Hepatocyte (in vitro differentiated cells): ENCODE results near the gene TBCEL. TPM values are rescaled to one million over a fixed set of nuclear protein-coding genes. Genes with fewer than 3 reads are reported as not detected.

ENCODE experiments used
- DNase-seq: peaks from one replicate; pipeline ENCODE4 v3.0.0-alpha.2; 2016; ENCODE audit warnings: low spot score
- H2AFZ ChIP-seq: fragments of 200-600 bp; sonication (generic); 2 replicates; pipeline ENCODE4 v1.6.0; 2016; ENCODE audit warnings: antibody characterized with exemption, mild to moderate bottlenecking
- H3K27ac ChIP-seq: fragments of 200-600 bp; sonication (generic); 2 replicates; pipeline ENCODE4 v1.5.1; 2016; ENCODE audit warnings: mild to moderate bottlenecking
- H3K27me3 ChIP-seq: fragments of 200-600 bp; sonication (generic); 2 replicates; pipeline ENCODE4 v1.6.1; 2016
- H3K36me3 ChIP-seq: fragments of 200-600 bp; sonication (generic); replicated peaks from 2 replicates; pipeline ENCODE4 v1.5.1; 2016; ENCODE audit warnings: low read depth; ENCODE audit not compliant: insufficient read depth
- H3K4me1 ChIP-seq: fragments of 200-600 bp; sonication (generic); 2 replicates; pipeline ENCODE4 v1.5.1; 2016; ENCODE audit warnings: mild to moderate bottlenecking, moderate library complexity; ENCODE audit not compliant: insufficient read depth
- H3K4me2 ChIP-seq: fragments of 200-600 bp; sonication (generic); 2 replicates; pipeline ENCODE4 v1.6.0; 2016
- H3K4me3 ChIP-seq: fragments of 200-600 bp; sonication (generic); 2 replicates; pipeline ENCODE4 v1.5.1; 2016; ENCODE audit warnings: mild to moderate bottlenecking
- H3K79me2 ChIP-seq: fragments of 200-600 bp; sonication (generic); 2 replicates; pipeline ENCODE4 v1.6.0; 2017; ENCODE audit warnings: mild to moderate bottlenecking
- H3K9me2 ChIP-seq: fragments of 200-600 bp; sonication (generic); replicated peaks from 2 replicates; pipeline ENCODE4 v1.6.0; 2017; ENCODE audit warnings: mild to moderate bottlenecking; ENCODE audit not compliant: insufficient read depth
- H3K9me3 ChIP-seq: fragments of 200-600 bp; sonication (generic); 2 replicates; pipeline ENCODE4 v1.5.1; 2016; ENCODE audit warnings: low read depth, mild to moderate bottlenecking
- H4K20me1 ChIP-seq: fragments of 200-600 bp; sonication (generic); 2 replicates; pipeline ENCODE4 v1.6.0; 2016; ENCODE audit warnings: mild to moderate bottlenecking; ENCODE audit not compliant: insufficient read depth, poor library complexity, severe bottlenecking
- EZH2 ChIP-seq: fragments of 200-600 bp; sonication (generic); IDR thresholded peaks from 2 replicates; pipeline ENCODE4 v1.6.1; 2016; ENCODE audit warnings: antibody characterized with exemption, mild to moderate bottlenecking, borderline replicate concordance
- EZH2phosphoT487 ChIP-seq: fragments of 200-600 bp; sonication (generic); IDR thresholded peaks from one replicate; pipeline ENCODE4 v1.6.1; 2018; ENCODE audit warnings: antibody characterized with exemption, mild to moderate bottlenecking, low read depth, moderate library complexity; ENCODE audit not compliant: unreplicated experiment, severe bottlenecking
- WGBS: methylation state at CpG from one replicate; pipeline ENCODE4 v1.1.6; 2016; ENCODE audit warnings: low lambda C conversion rate; ENCODE audit errors: missing lambda C conversion rate; 5-methylcytosine and 5-hydroxymethylcytosine counted together
- polyA plus RNA-seq: library from polyadenylated mRNA; unstranded; fragments of >200 nt; fragmentation: Nextera tagmentation; extraction: Ambion mirVana; gene quantifications from 2 replicates; pipeline ENCODE4 v1.2.1, GENCODE V29; 2016
- total RNA-seq: library from RNA; depleted of rRNA; stranded (reverse); fragments of >200 nt; gene quantifications from 2 replicates; pipeline ENCODE4 v1.2.3, GENCODE V29; 2014
- TF ChIP-seq, protein P1 (sequence below): fragments of 200-600 bp; sonication (generic); IDR thresholded peaks from 2 replicates; pipeline ENCODE4 v1.5.1; 2016; ENCODE audit warnings: antibody characterized with exemption, mild to moderate bottlenecking; ENCODE audit not compliant: poor library complexity

Gene TBCEL
- total and polyA plus RNA-seq, 2 experiments from 2014 or later: 7.2 to 19.3 TPM

DNA sequence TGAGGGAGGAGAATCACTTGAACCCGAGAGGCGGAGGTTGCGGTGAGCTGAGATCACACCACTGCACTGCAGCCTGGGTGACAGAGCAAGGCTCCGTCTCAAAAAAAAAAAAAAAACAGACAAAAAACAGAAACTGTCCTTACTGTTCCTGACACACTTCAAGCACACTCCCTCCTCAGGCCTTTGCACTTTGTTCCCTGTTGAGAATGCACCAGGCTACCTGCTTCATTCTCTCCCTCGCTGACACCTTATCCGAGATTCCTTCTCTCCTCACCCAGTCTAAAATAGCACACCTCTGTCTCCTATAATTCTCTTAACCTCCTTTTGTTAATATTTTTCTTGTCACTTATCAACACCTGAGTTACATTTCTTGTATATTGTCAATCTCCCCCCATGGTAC, 44.9 kb downstream of the TBCEL start:
- Histone ChIP-seq H3K4me3 (no peak overlapping the region), H3K27me3 (no peaks in the 10 kb centered on the region), H2AFZ (no peak overlapping the region), H3K27ac (peak overlapping the region; percentile 91), H3K4me1 (peaks cover 26% of the 10 kb centered on the region), H4K20me1 (no peaks in the 10 kb centered on the region), H3K79me2 (no peaks in the 10 kb centered on the region), H3K36me3 (no peaks in the 10 kb centered on the region), H3K9me3 (no peaks in the 10 kb centered on the region), H3K9me2 (no peaks in the 10 kb centered on the region), H3K4me2 (no peak overlapping the region)
- DNase-seq: peak; percentile 30
- TF ChIP-seq, protein P1, sequence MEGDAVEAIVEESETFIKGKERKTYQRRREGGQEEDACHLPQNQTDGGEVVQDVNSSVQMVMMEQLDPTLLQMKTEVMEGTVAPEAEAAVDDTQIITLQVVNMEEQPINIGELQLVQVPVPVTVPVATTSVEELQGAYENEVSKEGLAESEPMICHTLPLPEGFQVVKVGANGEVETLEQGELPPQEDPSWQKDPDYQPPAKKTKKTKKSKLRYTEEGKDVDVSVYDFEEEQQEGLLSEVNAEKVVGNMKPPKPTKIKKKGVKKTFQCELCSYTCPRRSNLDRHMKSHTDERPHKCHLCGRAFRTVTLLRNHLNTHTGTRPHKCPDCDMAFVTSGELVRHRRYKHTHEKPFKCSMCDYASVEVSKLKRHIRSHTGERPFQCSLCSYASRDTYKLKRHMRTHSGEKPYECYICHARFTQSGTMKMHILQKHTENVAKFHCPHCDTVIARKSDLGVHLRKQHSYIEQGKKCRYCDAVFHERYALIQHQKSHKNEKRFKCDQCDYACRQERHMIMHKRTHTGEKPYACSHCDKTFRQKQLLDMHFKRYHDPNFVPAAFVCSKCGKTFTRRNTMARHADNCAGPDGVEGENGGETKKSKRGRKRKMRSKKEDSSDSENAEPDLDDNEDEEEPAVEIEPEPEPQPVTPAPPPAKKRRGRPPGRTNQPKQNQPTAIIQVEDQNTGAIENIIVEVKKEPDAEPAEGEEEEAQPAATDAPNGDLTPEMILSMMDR: no peak
- TF ChIP-seq EZH2phosphoT487 (no peak), EZH2 (no peak)
- 84% methylated on average over 6 of the region's 6 CpGs for WGBS

DNA sequence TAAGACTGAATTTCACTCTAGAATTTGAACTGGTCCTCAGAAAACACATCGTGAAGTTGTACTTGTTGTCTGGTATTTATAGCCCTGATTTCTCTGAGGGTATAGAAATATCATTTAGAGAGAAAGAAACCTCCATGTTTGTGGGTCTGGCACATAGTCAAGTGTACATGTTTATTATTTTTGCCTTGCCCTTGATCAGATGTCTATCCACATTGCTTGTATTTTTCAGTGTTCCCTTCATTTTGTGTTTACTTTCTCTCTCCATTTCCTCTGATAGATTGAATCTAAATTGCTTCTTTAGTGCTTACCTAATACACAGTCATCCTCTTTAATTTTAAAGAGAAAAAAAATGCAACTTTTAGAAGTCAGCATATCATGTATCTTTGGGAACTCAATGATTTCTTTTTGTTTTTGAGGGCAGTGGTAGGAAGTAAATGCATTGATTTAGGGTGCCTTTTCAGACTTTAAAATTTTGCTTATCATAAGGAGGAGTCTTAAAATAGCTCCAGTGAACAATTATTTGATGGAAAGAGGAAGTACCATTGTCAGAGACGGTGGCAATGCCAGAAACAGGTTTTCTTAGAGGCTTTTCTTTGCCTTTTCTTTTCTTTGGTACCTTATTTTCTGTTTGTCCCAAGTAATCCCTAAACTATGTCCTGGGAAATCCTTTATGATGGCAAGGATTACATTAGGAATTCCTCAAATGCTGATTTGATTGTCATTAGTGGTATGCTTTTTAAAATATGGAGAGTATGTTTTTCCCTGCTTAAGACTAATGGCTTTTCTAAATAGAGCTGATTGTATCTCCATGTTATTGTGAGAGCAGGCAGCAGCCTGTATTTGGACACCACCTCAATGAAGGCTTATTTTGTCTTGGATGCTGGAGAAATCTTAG, 47.3 kb downstream of the TBCEL start:
- no peak overlapping the region for H3K4me3 ChIP-seq
- no peak overlapping the region for H3K27ac ChIP-seq
- H3K27me3 ChIP-seq: no peaks in the 10 kb centered on the region
- no peaks in the 10 kb centered on the region for H3K36me3 ChIP-seq
- H3K4me2 ChIP-seq: no peak overlapping the region
- 56% methylated on average over 2 of the region's 2 CpGs for WGBS
- DNase-seq: no peak
- peaks cover 24% of the 10 kb centered on the region for H3K4me1 ChIP-seq
- H2AFZ ChIP-seq: no peak overlapping the region
- H3K9me2 ChIP-seq: no peaks in the 10 kb centered on the region
- no peaks in the 10 kb centered on the region for H4K20me1 ChIP-seq
- no peak for TF ChIP-seq EZH2
- TF ChIP-seq, protein P1: no peak
- no peak for TF ChIP-seq EZH2phosphoT487
- H3K9me3 ChIP-seq: no peaks in the 10 kb centered on the region
- no peaks in the 10 kb centered on the region for H3K79me2 ChIP-seq

DNA sequence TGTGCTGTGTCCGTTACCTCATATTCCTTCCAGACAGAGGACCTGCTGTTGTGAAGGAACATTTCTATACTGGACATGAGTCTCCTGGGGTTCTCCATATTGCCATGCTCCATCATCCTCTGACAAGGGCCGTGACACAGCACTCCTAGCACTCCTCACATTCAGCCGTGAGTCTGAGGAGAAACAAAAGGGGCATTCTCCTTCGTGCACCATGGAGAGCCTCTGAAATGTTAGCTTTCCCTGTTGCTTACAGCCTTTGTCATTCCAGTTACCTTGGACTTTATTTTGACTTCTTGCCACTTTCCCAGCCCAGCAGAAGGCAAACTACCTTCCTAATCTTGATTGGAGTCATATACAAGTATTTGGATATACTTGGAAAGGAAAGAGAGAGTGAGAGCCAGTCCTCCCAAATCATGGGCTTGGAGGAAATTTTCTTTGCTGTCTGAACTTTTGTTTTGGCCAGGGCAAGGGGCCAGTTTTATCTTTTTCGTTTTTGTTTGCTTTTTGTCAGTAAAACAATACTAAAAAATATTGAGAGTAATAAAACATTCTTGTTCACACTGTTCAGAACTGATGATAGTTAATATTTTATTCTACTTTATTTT, 48.0 kb downstream of the TBCEL start:
- Histone ChIP-seq H4K20me1 (no peaks in the 10 kb centered on the region), H3K4me1 (peaks cover 17% of the 10 kb centered on the region), H3K9me2 (no peaks in the 10 kb centered on the region), H3K79me2 (no peaks in the 10 kb centered on the region), H3K27ac (no peak overlapping the region), H3K36me3 (no peaks in the 10 kb centered on the region), H3K9me3 (no peaks in the 10 kb centered on the region), H3K27me3 (no peaks in the 10 kb centered on the region), H3K4me2 (no peak overlapping the region), H3K4me3 (no peak overlapping the region), H2AFZ (no peak overlapping the region)
- TF ChIP-seq, protein P1: no peak
- TF ChIP-seq EZH2: no peak
- no peak for TF ChIP-seq EZH2phosphoT487
- WGBS: 72% methylated on average over 5 of the region's 5 CpGs
- DNase-seq: no peak
